Retinal pigment epithelial cell (primary cell): ENCODE results near the gene AFDN.
A peak's percentile ranks its signal among the peaks of the same experiment; 100 is the strongest.

ENCODE experiments used
- DNase-seq: peaks from one replicate; pipeline ENCODE4 v3.0.0-alpha.2; 2010; ENCODE audit warnings: low read depth
- H3K4me3 ChIP-seq: 2 replicates; pipeline ENCODE4 v1.5.1; 2011; ENCODE audit warnings: mild to moderate bottlenecking, low read length, control low read depth, moderate library complexity
- CTCF ChIP-seq: conservative IDR thresholded peaks from 2 replicates; pipeline ENCODE4 v1.5.1; 2011; ENCODE audit warnings: low read depth, low read length, control low read depth, inconsistent platforms

The AFDN gene

GRCh38 chr6:167949121-167949684 is 122.5 kb downstream of the AFDN start:
- H3K4me3 ChIP-seq = no peak overlapping the region
- TF ChIP-seq CTCF = no peak
- peak; percentile 10 for DNase-seq

- H3K4me3 ChIP-seq = no peak overlapping the region
- no peak for DNase-seq
- no peak for TF ChIP-seq CTCF
These were observed 125.2 kb downstream of the AFDN start for GRCh38 chr6:167951781-167952511.

- DNase-seq = no peak
- H3K4me3 ChIP-seq = no peak overlapping the region
- TF ChIP-seq CTCF = no peak
These were observed 125.8 kb downstream of the AFDN start for GRCh38 chr6:167952512-167952859.

- DNase-seq = no peak
- no peak overlapping the region for H3K4me3 ChIP-seq
- no peak for TF ChIP-seq CTCF
These were observed 126.8 kb downstream of the AFDN start for GRCh38 chr6:167953551-167953950.

- TF ChIP-seq CTCF = no peak
- no peak overlapping the region for H3K4me3 ChIP-seq
- DNase-seq = no peak
These were observed 127.4 kb downstream of the AFDN start for GRCh38 chr6:167954151-167954550.

- H3K4me3 ChIP-seq = no peak overlapping the region
- no peak for TF ChIP-seq CTCF
- DNase-seq = no peak
These were observed 129.8 kb downstream of the AFDN start for GRCh38 chr6:167956491-167956890.

GRCh38 chr6:167956983-167957492 is 130.3 kb downstream of the AFDN start:
- no peak for DNase-seq
- H3K4me3 ChIP-seq = no peak overlapping the region

More at GRCh38 chr6:167956983-167957492, 130.3 kb downstream of the AFDN start:
- TF ChIP-seq CTCF = no peak
